Right lobe of liver (tissue), 4 donors: ENCODE data around the gene PLD6.

Experiments used
- CTCF ChIP-seq, 4 donors: fragments of 200-600 bp in 3 of 4; fragments of 450-650 bp in 1 of 4; IDR thresholded peaks; one replicate each; pipeline versions ENCODE4 v1.5.1 to v1.8.0; 2016 to 2022; ENCODE audit warnings: antibody characterized with exemption in 4 of 4, mild to moderate bottlenecking in 2 of 4
- POLR2A ChIP-seq: fragments of 450-650 bp; IDR thresholded peaks from one replicate; pipeline ENCODE4 v1.6.1; 2017; ENCODE audit warnings: antibody characterized with exemption, mild to moderate bottlenecking
- donor health status: DM: no; HTN: no; CAD: no.
- donor health status: DM: no; HTN: no; CAD: no.
- donor health status: DM: no; HTN: yes; CAD: no.

- TF ChIP-seq CTCF (IDR thresholded peaks at IDR 0.05) (no peak), POLR2A (no peak)
Observed at GRCh38 chr17:17166446-17166845, 39.7 kb downstream of the PLD6 start.
